HL-60 (cell line): ENCODE data around the gene PWWP2B.
"Not testable (repeated sequence)": the region's sequence is repeated elsewhere in the genome, so short reads cannot be mapped to it uniquely, and the experiment has no call there.

Experiments used
- DNase-seq, 2 experiments: peaks; one replicate each; pipeline ENCODE4 v3.0.0-alpha.2; 2010 to 2020; ENCODE audit warnings: low read depth in 1 of 2, low spot score in 1 of 2
- H3K27ac ChIP-seq: fragments of 250-450 bp; sonication (Bioruptor Pico); replicated peaks from 2 replicates; pipeline ENCODE4 v1.5.1; 2020; ENCODE audit warnings: mild to moderate bottlenecking, moderate library complexity
- H3K27me3 ChIP-seq: fragments of 250-450 bp; sonication (Bioruptor Pico); 2 replicates; pipeline ENCODE4 v1.5.1; 2021; ENCODE audit warnings: mild to moderate bottlenecking, moderate library complexity; ENCODE audit not compliant: insufficient read depth, poor library complexity, severe bottlenecking
- H3K4me3 ChIP-seq: replicated peaks from 2 replicates; pipeline ENCODE4 v1.5.1; 2011; ENCODE audit warnings: mild to moderate bottlenecking, control low read depth, low read length; ENCODE audit not compliant: insufficient read depth
- GABPA ChIP-seq: IDR thresholded peaks from 2 replicates; pipeline ENCODE4 v1.6.1; 2012; ENCODE audit warnings: low read depth
- POLR2AphosphoS5 ChIP-seq: IDR thresholded peaks from 2 replicates; pipeline ENCODE4 v1.6.1; 2012; ENCODE audit warnings: low read depth
- SPI1 ChIP-seq: IDR thresholded peaks from 2 replicates; pipeline ENCODE4 v1.6.1; 2012; ENCODE audit warnings: low read depth, mild to moderate bottlenecking, borderline replicate concordance
- TF ChIP-seq, protein P1 (sequence below): IDR thresholded peaks from 2 replicates; pipeline ENCODE4 v1.6.1; 2012; ENCODE audit warnings: low read depth; ENCODE audit not compliant: insufficient replicate concordance
- TF ChIP-seq, protein P2 (sequence below): IDR thresholded peaks from one replicate; pipeline ENCODE4 v1.5.1; 2011; ENCODE audit warnings: low read length, control low read depth, inconsistent platforms; ENCODE audit not compliant: insufficient read depth

PWWP2B gene

DNA sequence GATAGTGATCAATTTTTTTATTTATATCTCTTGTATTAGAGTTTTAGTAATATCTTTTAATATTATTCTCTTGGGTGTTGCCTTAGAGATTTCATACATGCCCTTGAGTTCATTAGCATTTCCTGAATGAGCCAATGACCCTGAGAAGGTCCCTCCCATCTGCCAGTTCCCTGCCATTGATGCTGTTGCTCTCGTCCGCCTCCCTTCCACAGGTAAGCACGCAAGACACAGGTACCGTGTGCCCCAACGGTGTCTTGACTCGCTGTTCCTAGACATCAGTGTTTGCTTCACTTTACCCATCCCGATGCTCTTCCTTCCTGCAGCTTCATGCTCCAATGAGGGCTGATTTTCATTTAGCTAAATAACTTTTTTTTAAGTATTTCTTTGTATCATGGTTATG is 19.7 kb upstream of the PWWP2B start:
- TF ChIP-seq GABPA: no peak
- Histone ChIP-seq H3K27me3 (no peaks in the 10 kb centered on the region), H3K27ac (no peak overlapping the region), H3K4me3 (no peak overlapping the region)
- no peak for DNase-seq

DNA sequence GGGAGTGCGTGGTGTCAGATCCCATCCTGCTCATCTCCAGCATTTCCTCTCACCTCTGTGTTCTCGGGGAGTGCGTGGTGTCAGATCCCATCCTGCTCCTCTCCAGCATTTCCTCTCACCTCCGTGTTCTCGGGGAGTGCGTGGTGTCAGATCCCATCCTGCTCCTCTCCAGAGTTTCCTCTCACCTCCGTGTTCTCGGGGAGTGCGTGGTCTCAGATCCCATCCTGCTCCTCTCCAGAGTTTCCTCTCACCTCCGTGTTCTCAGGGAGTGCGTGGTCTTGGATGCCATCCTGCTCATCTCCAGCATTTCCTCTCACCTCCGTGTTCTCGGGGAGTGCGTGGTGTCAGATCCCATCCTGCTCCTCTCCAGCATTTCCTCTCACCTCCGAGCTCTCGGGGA is 18.0 kb upstream of the PWWP2B start:
- not testable (repeated sequence) for H3K4me3 ChIP-seq, H3K27me3 ChIP-seq, H3K27ac ChIP-seq, DNase-seq

DNA sequence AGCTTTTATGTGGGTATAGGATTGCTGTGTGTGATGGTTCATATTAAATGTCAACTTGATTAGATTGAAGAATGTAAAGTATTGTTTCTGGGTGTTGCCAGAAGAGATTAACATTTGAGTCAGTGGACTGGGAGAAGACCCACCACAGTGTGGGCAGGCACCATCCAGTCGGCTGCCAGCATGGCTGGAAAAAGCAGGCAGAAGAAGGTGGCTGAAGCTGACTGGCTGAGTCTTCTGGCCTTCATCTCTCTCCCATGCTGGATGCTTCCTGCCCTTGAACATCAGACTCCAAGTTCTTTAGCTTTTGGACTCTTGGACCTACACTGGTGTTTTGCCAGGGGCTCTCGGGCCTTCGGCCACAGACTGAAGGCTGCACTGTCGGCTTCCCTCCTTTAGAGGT is 16.0 kb upstream of the PWWP2B start:
- H3K27me3 ChIP-seq, H3K27ac ChIP-seq, H3K4me3 ChIP-seq, DNase-seq: not testable (repeated sequence)

DNA sequence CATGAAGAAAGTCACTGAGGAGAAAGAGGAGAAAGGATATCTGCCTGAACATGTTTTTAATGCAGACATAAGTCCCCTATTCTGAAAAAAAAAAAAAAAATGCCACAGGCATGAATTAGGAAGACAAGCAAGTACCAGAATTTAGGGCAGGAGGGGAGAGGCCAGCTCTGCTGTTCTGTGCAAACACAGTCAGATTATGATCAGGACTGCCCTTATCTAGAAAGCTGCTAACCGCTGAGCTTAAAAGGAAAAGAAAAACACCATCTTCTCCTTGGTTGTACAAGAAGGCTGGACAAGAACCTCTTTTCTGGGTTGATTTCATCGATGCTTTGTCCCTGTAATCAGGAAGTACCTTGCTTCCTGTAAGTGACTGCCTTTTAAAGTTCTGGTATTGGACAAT is 15.3 kb upstream of the PWWP2B start:
- no peak overlapping the region for H3K27ac ChIP-seq
- no peak overlapping the region for H3K4me3 ChIP-seq
- H3K27me3 ChIP-seq: no peaks in the 10 kb centered on the region
- TF ChIP-seq, protein P1, sequence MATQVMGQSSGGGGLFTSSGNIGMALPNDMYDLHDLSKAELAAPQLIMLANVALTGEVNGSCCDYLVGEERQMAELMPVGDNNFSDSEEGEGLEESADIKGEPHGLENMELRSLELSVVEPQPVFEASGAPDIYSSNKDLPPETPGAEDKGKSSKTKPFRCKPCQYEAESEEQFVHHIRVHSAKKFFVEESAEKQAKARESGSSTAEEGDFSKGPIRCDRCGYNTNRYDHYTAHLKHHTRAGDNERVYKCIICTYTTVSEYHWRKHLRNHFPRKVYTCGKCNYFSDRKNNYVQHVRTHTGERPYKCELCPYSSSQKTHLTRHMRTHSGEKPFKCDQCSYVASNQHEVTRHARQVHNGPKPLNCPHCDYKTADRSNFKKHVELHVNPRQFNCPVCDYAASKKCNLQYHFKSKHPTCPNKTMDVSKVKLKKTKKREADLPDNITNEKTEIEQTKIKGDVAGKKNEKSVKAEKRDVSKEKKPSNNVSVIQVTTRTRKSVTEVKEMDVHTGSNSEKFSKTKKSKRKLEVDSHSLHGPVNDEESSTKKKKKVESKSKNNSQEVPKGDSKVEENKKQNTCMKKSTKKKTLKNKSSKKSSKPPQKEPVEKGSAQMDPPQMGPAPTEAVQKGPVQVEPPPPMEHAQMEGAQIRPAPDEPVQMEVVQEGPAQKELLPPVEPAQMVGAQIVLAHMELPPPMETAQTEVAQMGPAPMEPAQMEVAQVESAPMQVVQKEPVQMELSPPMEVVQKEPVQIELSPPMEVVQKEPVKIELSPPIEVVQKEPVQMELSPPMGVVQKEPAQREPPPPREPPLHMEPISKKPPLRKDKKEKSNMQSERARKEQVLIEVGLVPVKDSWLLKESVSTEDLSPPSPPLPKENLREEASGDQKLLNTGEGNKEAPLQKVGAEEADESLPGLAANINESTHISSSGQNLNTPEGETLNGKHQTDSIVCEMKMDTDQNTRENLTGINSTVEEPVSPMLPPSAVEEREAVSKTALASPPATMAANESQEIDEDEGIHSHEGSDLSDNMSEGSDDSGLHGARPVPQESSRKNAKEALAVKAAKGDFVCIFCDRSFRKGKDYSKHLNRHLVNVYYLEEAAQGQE: no peak
- TF ChIP-seq, protein P2, sequence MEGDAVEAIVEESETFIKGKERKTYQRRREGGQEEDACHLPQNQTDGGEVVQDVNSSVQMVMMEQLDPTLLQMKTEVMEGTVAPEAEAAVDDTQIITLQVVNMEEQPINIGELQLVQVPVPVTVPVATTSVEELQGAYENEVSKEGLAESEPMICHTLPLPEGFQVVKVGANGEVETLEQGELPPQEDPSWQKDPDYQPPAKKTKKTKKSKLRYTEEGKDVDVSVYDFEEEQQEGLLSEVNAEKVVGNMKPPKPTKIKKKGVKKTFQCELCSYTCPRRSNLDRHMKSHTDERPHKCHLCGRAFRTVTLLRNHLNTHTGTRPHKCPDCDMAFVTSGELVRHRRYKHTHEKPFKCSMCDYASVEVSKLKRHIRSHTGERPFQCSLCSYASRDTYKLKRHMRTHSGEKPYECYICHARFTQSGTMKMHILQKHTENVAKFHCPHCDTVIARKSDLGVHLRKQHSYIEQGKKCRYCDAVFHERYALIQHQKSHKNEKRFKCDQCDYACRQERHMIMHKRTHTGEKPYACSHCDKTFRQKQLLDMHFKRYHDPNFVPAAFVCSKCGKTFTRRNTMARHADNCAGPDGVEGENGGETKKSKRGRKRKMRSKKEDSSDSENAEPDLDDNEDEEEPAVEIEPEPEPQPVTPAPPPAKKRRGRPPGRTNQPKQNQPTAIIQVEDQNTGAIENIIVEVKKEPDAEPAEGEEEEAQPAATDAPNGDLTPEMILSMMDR: no peak
- TF ChIP-seq POLR2AphosphoS5 (no peak), SPI1 (no peak), GABPA (no peak)
- no peak for DNase-seq

DNA sequence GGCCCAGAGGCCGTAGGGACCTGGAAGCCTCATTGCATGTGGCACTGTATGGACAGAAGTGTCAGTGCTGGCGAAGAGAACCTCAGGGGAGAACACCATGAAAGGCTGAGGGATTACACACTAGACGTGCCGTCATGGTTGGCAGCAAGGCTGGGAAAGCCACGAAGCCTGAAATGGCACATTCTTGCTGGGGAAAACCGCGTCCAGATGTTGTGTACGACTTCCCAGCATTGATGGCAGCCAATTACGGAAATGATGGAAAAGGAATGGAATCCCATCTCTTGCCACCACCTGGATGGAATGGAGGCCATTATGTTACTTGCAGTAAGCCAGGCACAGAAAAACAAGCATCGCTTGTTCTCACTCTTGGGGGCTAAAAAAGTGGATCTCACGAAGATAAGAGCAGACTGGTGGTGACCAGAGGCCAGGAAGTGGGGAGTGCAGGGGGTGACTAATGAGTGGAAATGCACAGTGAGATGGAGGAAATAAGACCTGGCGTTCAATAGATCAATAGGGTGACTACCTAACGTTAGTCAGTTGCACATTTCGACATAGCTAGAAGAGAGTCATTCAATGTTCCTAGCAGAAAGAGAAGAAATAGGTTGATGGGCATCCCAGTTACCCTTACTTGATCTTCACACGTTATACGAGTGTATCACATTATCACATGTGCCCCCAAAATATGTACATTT is 14.6 kb upstream of the PWWP2B start:
- no peak for DNase-seq
- TF ChIP-seq SPI1: no peak
- TF ChIP-seq, protein P2: no peak
- no peak for TF ChIP-seq GABPA
- TF ChIP-seq, protein P1: no peak
- no peak for TF ChIP-seq POLR2AphosphoS5
- Histone ChIP-seq H3K27me3 (no peaks in the 10 kb centered on the region), H3K27ac (no peak overlapping the region), H3K4me3 (no peak overlapping the region)
